ENCODE measurements around the gene SAFB.

The SAFB gene

DNA sequence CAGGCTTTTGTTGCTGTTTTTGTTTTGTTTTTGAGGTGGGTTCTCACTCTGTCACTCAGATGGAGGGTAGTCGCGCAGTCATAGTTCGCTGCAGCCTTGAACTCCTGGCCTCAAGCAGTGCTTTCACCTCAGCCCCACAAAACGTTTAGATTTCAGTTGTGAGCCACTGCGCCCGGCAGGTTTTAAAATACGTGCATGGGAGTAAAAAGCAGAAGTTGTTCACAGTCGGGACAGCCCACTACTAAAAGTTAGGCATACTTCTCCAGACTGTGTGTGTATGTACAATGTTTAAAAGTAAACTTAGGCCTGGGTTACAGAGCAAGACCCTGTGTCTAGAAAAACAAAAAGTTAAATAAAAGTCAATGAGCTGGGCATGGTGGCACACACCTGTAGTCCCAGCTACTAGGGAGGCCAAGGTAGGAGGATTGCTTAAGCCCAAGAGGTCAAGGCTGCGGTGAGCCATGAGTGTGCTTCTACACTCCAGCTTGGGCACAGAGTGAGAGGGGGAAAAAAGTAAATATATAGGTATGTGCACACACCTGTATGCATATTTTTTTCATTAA lies 6.1 kb downstream of the SAFB start:
- DNase-seq = no peak

DNA sequence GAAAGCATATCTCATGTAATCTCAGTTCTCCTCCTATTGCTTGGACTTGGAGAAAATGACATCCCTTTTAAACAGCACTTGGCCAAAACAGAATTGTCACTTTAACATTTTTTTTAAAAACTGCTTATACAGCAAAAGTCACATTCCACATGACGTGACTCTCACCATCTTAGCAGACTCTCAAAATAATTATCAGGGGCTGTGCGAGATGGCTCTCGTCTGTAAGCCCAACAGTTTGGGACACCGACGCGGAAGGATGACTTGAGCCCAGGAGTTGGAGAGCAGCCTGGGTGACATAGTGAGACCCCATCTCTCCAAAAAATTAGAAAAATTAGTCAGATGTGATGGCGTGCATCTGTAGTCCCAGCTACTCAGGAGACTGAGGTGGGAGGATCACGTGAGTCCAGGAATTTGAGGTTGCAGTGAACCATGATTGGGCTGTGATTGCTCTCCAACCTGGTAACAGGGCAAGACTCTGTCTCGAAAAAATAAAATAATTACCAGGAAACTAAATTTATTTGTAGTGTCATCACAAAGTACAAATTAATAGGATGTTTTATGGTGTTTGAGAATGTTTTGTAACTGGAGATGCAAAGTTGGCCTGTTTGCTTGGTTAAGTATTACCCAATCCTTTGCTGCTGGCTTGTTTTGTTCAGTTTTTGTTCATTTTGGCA lies 8.8 kb downstream of the SAFB start:
- no peak for DNase-seq

DNA sequence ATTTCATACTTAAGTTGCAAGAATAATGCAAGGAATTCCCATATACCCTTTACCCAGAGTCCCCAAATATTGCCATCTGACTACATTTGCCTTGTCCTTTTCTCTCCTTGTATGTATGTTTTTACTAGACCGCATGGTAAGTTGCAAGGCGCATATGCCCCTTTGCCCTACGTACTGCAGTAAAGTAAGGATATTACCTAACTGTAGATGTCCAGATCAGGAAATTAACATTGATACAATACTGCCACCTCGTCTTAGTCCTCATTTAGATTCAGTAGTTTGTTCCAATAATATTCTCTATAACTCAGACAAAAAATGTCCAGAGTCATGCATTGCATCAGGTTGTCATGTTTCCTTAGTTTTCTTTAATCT lies 9.3 kb downstream of the SAFB start:
- no peak for DNase-seq

DNA sequence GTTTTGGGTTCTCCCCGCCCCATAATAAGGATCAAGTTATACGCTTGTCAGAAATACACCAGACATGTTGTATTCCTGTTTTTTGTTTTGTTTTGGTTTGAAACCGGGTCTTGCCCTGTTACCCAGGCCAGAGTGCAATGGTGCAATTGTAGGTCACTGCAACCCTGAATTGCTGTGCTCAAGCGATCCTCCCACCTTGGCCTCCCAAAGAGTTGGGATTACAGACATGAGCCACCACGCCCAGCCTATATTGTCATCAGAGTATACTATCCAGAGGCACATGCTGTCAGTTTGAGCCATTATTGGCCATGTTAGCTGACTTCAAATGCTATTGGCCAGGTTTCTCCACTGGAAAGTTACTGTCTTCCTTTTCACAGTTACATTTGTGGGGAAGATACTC lies 9.8 kb downstream of the SAFB start:
- no peak for DNase-seq

DNA sequence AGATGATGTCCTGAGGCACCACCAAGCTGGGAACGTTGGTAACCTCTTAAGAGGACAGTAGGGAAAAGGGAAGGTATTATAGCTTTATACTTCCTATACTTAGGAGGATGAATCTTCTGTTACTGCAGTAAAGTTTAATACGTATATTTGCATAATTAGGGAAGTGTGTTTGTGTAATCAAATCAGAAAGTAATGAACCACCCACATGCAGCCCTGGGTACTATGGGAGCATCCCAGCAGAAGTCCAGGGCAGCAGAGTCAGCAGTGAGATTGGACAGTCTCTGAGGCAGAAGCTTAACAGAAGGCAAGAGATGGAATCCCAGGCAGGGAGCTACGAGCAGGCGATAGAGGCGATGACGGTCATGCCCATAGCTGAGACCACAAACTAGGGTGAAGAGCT lies 12.5 kb downstream of the SAFB start:
- DNase-seq = no peak

DNA sequence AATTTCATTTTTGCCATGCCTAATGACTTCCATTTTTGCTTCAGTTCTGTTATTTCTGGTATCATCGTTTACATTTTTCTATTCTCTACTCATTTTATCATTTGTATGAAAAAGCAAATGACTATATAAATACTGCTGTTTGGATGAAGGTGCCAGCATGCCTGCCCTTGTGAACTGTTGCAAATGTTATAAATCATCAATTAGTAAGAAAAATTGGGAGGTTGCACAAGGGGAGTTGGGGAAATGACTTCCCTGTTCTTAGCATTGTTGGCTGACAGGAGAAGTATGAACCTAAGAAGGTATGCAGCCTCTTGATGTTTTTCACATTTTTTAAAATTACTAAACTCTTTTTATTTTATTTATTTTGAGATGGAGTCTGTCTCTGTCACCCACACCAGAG lies 15.1 kb downstream of the SAFB start:
- no peak for DNase-seq

DNA sequence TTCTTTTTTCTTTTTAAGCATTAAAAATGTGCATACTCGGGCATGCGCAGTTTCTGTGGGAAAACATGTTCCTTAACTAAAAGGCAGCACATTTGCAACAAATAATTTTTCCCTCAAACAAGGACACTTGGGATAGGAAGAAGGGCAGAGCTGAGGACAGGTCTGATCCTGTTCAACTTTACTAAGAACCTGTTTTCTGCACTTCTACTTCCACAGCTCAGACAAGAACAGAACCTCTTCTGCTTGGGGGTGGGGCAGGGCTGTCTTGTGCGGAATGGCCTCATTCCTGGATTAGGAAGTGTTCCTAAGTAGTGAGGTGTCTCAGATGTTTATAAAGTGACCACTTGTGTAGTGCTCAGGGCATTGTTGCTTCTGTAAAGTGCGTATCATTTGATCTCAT lies 18.3 kb downstream of the SAFB start:
- no peak for DNase-seq

DNA sequence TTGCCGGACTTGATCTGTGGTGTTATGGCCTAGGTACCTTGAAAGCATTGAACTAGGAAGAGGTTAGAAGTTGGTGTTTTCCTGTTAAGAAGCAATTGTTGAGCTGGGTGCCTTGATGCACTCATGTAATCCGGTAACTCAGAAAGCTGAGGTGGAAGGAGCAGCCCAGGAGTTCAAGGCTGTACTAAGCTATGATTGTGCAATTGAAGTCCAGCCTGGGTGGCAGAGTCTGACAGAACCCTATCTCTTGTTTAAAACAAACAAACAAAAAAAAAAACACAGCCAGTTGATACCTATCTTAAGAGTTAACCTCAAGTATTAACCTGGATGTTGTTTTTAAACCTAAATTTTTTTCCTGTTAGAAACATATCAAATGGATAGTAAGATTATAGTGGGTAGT lies 19.3 kb downstream of the SAFB start:
- no peak for DNase-seq

DNA sequence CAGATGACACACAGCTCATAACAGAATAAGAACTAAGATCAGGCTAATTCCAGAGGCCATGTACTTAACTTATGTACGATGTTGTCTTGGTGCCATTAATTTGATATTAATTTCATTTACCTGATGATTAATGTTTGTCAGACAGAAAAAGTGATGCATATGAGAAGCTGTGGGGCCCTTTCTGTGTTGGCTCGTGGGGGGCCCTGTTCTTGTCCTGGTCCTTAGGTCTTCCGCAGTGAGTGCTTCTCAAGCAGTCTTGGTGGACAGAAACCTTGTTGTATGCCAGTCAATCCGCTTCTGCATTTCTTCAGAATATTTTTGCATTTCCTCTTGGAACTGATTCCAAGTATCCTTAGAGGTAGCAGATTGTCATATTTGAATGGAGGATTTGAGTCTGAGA lies 20.2 kb downstream of the SAFB start:
- no peak for DNase-seq

DNA sequence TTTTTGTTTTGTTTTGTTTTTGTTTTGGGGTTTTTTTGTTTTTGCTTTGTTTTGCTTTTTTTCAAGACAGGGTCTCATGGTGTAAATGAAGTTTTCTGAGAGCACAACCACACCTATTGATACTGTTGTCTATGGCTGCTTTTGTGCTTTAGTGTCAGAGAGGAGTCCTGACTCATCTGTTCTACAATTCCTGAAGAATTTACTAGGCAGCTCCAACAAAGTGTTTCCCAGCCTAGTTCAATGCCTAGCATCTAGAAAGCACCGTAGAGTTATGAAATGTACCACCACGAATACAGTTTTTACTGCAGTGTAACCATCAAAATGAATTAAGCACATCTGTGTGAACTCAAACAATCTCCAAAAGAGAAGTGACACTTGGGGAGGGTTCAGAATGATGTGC lies 21.2 kb downstream of the SAFB start:
- no peak for DNase-seq

DNA sequence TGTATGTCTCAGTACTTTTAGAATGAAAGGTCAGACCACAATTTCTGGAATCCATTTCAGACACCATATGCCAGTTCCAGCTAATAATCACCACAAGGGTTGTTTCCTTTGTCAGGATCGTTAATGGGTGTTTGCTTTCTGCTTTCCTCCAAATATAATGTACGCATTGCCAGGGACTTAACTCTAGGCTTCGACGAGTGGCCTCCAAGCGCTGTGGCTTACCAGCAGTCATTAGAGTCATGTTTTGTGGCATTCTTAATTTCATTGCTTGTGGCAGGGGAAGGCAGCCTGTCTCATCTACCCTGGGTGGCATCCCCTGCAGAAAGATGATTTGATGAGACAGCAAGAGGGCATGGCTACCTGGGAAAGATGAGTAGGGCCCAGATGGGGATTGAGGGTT lies 22.5 kb downstream of the SAFB start:
- no peak for DNase-seq

DNA sequence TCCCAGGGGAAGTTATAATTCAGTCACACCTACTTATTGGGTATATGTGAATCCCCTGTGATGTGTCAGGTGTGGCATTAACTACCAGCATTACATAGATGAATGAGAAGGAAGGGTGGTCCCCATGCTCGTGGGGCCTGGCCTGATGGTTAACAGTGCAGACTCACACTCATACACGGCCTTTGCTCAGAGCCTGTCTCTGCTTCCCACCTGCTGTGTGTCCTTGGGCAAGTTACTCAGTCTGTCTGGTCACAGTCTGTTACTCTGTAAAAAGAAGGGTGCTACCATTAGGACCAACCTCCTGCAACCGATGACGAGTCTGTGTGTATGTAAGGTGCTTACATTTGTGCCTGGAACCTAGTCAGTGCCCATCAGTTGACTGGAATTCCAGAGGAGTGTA lies 23.8 kb downstream of the SAFB start:
- no peak for DNase-seq

DNA sequence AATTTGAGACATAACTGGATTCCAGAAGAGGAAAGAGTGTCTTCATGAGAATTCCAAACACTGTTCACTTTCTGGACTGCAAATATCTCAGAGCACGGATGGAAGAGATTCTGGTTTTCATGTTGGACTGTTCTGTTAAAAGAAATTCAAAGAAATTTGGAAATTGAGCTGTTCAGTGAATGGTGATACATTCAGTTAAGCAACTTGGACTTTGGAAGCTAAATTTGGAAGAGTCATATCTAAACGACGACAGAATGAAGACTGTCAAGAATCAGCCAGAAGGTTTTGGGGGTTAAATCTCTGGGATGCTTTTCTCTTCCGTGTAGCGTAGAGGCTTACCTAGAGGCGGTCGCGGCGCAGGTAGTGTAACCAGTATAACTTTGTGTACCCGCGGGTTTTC lies 25.6 kb downstream of the SAFB start:
- no peak for DNase-seq

DNA sequence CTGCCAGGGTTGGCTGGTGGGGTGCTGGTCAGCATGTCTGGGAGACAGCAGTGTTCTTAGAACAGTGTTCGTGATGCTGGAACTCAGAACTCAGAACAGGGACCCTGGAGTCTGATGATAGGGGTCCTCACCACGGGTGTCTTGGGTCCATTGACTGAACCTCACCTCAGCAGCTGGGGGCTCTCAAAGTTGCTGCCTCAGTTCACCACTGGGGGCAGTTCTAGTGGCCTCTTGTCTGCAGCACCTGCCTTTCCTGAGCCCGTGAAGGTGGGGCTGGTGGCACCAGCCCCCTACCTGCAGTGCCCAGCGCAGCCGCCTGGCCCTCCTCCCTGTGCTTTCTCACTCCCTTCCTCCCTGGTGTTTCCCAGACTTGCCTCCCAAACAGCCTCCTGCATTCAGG lies 28.5 kb downstream of the SAFB start:
- DNase-seq = no peak

DNA sequence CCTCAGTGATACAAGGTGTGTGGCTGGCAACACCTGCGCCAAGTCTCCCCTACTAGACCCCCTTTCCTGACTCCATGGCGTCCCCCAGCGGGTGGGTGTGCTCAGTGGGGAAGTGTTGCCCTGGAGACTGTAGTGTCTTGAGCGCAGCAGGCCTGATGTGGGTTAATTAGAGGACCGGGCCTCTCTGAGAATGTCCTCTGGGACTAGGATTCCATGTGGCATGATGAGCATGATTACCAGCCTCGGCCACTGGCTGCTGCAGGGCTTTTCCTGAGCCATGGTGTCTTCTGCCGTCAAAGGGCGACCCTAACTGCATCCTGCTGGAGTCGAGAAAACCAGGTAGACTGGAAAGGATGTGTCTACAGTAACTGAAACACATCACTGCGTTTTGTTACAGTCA lies 29.4 kb downstream of the SAFB start:
- DNase-seq = no peak

DNA sequence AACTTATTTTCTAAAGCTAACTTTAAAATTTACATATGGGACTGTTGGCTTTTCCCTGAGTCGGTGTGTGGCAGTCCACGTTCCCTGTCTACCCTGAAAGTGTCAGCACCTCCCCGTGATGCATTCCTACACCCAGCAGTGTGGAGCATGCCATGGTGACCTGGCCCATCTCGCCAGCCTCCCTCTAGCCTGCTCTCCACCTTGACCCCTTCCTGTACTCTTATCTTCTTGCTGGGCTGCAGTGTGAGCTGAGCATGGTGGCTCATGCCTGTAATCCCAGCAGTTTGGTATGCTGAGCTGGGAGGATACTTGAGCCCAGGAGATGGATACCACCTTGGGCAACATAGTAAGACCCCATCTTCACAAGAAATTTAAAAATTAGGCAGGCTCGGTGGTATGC lies 32.0 kb downstream of the SAFB start:
- DNase-seq = no peak

DNA sequence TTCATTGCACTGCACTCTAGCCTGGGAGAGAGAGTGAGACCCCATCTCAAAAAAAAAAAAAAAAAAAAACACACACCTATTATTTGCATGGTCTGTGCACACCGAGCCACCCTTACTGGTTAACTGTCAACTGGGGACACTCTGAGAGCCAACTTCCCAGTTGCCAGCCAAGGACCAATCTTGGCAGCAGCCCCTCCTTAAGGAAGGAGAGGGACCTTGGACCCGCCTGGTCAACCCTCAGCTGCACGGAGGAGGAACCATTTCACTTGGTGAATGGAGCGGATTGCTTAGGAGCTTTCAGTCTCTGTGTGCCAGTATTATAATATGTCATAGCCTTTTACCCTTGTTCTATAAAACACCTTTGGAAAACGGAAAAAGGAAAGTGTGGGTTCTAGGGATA lies 32.5 kb downstream of the SAFB start:
- DNase-seq = no peak

DNA sequence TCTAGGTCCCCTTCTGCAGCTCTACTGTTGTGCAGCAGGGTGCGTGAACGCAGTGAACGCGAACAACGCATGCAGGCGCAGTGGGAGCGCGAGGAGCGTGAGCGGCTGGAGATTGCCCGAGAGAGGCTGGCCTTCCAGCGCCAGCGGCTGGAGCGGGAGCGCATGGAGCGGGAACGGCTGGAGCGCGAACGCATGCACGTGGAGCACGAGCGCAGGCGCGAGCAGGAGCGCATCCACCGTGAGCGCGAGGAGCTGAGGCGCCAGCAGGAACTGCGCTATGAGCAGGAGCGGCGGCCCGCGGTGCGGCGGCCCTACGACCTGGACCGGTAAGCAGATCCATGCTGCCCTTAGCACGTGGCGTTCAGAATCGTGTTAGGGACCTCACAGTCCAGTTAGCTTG lies 38.6 kb downstream of the SAFB start:
- no peak for DNase-seq

DNA sequence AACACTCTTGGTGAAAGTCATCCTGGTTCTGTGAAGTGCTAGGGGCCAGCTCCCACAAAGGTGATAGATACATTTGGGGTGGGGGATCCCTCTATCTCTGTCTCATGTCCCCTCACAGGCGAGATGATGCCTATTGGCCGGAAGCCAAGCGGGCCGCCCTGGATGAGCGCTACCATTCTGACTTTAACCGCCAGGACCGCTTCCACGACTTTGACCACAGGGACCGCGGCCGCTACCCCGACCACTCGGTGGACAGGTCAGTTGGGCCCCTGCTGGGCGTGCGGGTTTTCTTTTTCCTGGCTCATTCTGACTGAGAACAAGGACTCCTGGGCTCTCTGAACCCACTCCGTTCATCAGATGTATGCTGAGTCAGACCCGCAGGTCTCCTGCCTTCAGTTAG lies 41.0 kb downstream of the SAFB start:
- DNase-seq = no peak

DNA sequence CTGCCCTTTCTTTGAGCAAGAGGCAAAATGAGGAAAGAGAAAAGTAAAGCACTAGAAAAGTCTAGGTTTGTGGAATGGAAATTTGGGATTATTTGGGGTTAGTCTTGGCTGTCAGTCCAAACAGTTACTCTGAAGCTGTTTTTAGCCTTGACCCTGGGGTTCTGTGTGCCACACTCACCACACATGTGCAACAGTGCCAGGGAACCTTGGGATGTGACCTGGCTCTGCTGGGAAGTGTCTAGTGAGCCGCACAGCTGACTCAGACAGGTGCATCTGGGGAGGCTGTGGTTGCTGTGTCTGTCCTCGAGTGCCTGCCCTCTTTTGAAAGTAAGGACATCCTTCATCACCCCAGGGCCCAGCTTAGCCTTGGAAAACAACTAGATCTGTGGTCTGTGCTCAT lies 41.6 kb downstream of the SAFB start:
- DNase-seq = no peak

DNA sequence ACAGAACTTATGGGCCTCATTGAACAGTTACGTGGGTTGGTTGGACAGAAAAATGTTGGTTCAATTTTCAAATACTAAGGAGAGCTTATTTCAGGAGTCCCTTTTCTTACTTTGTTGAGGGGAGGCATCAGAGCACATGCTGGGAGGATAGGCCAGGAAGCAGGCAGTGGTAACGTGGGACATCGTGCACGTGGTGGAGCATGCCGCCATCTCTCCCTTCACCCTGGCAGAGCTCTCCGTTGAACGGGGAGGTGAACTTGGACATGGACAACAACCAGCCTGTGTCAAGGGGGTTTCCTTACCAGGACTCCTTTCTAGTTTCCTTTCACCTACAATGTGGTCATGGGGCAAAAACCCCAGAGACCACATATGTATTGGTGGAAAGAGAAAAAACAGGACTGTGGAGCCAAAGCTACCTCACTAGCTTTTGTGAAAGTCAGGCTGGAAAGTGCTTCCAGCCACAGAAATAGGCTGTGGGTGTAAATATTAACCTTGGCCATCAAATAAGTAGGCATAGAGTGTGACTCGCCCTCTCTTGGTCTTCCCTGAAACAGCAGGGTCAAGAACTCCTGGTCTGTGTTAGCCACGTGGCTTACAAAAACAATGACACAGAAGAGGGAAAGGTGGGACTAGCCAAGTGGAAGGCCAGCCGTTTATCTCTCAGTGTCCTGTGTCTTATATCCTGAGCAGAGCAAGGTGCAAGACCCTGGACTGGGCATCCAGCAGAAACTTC lies 43.1 kb downstream of the SAFB start:
- no peak for DNase-seq

DNA sequence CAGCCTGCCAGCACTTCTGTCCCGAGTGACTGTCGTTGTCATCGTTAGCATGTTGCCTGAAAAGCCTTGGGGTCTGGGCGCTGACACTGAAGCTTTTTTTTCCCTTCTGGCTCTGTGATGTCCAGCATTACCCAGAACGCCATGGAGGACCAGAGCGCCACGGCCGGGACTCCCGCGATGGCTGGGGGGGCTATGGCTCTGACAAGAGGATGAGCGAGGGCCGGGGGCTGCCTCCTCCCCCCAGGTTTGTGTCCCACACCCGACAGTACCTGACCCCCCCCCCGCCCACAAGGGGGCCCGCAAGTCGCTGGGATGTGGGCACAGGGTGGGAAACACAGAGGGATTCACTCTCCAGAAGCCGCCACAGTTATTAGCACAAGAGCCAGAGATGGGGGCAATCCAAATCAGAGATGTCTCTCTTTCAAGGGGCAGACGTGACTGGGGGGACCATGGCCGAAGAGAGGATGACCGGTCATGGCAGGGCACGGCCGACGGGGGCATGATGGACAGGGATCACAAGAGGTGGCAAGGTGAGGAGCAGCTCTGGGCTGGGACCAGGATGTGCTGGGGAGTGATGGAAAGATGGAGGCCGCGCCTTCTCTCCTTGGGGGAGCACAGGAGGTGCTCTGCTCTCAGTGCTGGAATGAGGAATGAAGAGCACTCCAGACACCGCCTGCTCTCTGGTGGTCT lies 44.2 kb downstream of the SAFB start:
- no peak for DNase-seq

DNA sequence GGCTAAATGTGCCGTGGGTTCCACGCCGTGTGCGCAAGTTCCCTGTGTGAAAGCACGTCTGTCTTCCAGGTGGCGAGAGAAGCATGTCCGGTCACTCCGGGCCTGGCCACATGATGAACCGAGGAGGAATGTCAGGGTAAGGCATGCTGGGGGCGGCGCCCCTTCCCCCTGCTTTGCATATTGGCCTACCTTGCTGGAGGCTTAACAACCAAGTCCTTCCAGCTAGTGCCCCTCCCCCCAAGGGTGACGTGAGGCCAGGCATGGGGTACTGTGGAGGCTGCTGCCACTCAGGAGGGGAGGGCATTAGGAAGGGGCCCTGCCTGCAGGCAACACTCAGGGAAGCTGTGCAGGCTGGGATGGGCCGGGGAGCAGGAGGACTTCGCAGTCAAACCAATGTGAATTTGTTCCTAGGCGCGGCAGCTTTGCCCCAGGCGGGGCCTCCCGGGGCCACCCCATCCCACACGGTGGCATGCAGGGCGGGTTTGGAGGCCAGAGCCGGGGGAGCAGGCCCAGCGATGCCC lies 44.9 kb downstream of the SAFB start:
- DNase-seq = no peak

DNA sequence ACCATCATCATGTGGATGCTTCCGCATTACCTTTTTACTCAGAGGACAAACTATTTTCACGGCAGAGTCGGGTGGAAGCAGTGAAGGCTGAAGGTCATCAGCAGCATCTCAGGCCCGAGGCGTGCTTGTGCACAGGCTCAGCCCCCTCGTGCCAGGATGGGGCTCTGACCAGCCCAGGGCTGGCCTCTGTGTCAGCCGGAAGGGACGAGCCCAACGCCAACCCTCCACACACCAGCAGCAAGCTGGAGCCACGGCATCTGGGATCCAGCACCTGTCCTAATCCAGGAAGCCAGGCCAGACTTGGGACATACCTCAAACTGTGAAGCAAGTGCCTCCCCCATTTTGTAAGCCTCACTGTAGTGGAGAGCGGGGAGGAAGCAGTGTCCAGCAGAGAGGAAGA lies 46.3 kb downstream of the SAFB start:
- no peak for DNase-seq

All from T1000 (cell line).